ENCODE results near the gene RAB34. TPM values are rescaled to one million over a fixed set of nuclear protein-coding genes. Genes with fewer than 3 reads are reported as not detected.

RAB34 gene
- total and polyA plus RNA-seq, 2 donors (not counting 3 experiments of a cell fraction or from before 2014, with no cell fraction given): 62.3 to 113 TPM

GRCh38 chr17:28751600-28752366, 34.1 kb upstream of the RAB34 start:
- Histone ChIP-seq H3K4me3 (replicated peaks in 1 of 3; ENCODE audit: insufficient read depth in 1 of 3, low read depth in 1 of 3, low read length in 3 of 3) (no peak overlapping the region), H4K20me1 (replicated peaks; ENCODE audit: control insufficient read depth, extremely low read depth, insufficient read depth, low read length) (no peaks in the 10 kb centered on the region), H3K9me1 (replicated peaks; ENCODE audit: control insufficient read depth, extremely low read depth, insufficient read depth, low read length) (no peaks in the 10 kb centered on the region), H3K9me3 (replicated peaks; ENCODE audit: control insufficient read depth, insufficient read depth, low read length) (no peaks in the 10 kb centered on the region), H3K27me3 (ENCODE audit: control insufficient read depth in 2 of 2, insufficient read depth in 2 of 2, low read length in 2 of 2) (no peaks in the 10 kb centered on the region), H3K4me1 (ENCODE audit: control insufficient read depth, extremely low read depth, insufficient read depth, low read length) (peaks cover 9% of the 10 kb centered on the region), H3K27ac (ENCODE audit: insufficient read depth, low read depth, low read length) (no peak overlapping the region), H3K79me2 (ENCODE audit: control insufficient read depth, insufficient read depth, low read length) (peaks cover 4% of the 10 kb centered on the region), H3K36me3 (ENCODE audit: control insufficient read depth in 2 of 2, extremely low read depth in 1 of 2, insufficient read depth in 2 of 2, low read length in 2 of 2) (peaks cover 4 to 18% of the 10 kb centered on the region in 2 experiments), H3K4me2 (ENCODE audit: insufficient read depth, low read length) (no peak overlapping the region), H2AFZ (ENCODE audit: low read depth, low read length) (no peak overlapping the region), H3K9ac (replicated peaks; ENCODE audit: extremely low read depth, insufficient read depth, low read length) (no peak overlapping the region)
- ChIA-PET CTCF (interaction anchor here (0.7 to 16.6 kb wide), 7 partner anchors 9 to 141 kb away, joined by 3 to 602 read pairs (median 21); partner anchors contain the start of genes NEK8 and TLCD1), POLR2A (interaction anchor here (0.7 kb wide), 2 partner anchors 10 to 100 kb away, joined by 3 read pairs; no protein-coding TSS in a partner anchor)
- DNase-seq (ENCODE audit: low read depth, low spot score) (no peak), FAIRE-seq (no peak)
- intact Hi-C loops (cut with micrococcal nuclease): no loop called here
- TF ChIP-seq MAX (IDR thresholded peaks at IDR 0.05; ENCODE audit: insufficient read depth, insufficient read length) (no peak), JUN (IDR thresholded peaks at IDR 0.05; ENCODE audit: borderline replicate concordance, insufficient read depth, insufficient read length, low read depth) (no peak), FOS (IDR thresholded peaks at IDR 0.05; ENCODE audit: borderline replicate concordance, insufficient read depth, low read length) (no peak), EZH2 (IDR thresholded peaks at IDR 0.05; ENCODE audit: borderline replicate concordance, low read depth, low read length, severe bottlenecking) (no peak)
- no TSS peak for BruUV-seq (replicated peaks)
- dilution Hi-C loops (cut with MboI; ENCODE audit: extremely low pct_ligation_motif_present, low sequenced_read_pairs): no loop called here

Data from endothelial cell of umbilical vein (primary cell).